GM21526 (cell line): ENCODE measurements around the gene ANGPTL4.
"Not testable (repeated sequence)": the region's sequence is repeated elsewhere in the genome, so short reads cannot be mapped to it uniquely, and the experiment has no call there.

ENCODE experiments used
- ATAC-seq: cut with Tn5 transposase; IDR thresholded peaks from one replicate; pipeline ENCODE4 v1.9.1; 2021; ENCODE audit warnings: moderate library complexity; ENCODE audit not compliant: unreplicated experiment, low FRiP score

Gene ANGPTL4

DNA sequence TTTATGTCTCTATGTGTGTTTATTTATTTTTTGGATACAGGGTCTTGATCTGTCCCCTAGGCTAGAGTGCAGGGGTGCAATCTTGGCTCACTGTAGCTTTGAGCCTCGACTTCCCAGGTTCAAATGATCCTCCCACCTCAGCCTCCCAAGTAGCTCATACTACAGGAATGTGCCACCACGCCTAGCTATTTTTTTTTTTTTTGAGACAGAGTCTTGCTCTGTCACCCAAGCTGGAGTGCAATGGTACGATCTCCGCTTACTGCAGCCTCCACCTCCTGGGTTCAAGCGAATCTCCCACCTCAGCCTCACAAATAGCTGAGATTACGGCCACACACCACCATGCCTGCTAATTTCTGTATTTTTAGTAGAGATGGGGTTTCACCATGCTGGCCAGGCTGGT is 5.0 kb upstream of the ANGPTL4 start:
- ATAC-seq = no peak

DNA sequence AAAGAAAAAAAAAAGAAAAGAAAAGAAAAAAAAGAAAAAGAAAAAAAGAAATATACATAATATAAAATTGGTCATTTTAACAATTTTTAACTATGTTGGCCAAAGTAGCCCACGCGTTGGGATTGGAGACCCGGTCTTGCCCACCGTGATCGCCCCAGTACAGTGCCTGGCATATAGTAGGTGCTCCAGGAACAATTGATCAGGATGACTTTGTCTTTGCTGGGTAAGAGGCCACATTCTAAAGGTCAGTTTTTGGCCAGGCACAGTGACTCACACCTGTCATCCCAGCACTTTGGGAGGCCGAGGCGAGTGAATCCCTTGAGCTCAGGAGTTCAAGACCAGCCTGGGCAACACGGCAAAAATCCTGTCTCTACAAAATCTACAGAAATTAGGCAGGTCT is 3.8 kb upstream of the ANGPTL4 start:
- ATAC-seq = no peak

DNA sequence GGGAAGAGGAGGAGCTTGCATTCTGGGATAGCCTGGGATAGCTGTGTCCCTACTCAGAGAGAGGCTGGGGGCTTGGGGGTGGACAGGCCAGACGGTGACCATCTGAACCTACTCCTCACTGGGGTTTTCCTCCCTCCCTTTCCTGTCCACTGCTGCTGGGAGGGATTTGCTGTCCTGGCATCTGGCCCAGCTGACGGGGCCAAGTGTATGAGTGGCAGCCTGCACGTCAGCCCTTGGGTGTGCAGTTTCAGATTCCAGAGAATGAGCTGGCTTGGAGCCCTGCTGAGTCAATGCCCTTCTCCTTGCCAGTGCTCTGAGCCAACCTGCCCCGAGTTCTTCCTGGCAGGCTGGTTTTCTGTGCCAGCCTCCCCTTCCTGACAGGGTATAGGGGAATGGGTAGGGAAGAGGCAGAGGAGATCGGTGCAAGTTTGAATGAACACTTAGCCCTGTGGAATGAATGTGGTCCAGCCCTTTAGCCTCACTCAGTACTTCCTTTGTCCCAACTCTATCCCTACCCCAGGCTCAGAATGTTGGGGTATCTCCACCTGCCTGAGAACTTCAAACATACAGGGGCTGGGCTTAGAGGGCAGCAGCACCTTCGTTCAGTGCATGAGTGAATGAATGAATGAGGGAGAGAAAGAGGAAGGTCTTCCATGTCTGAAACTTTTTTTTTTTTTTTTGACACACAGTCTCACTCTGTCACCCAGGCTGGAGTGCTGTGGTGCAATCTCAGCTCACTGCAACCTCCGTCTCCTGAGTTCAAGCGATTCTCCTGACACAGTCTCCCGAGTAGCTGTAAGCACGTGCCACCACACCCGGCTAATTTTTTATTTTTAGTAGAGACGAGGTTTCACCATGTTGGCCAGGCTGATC is 1.8 kb upstream of the ANGPTL4 start:
- no peak for ATAC-seq

GRCh38 chr19:8366121-8366581 is 2.2 kb downstream of the ANGPTL4 start:
- ATAC-seq = no peak

GRCh38 chr19:8366961-8367326 is 3.0 kb downstream of the ANGPTL4 start:
- no peak for ATAC-seq

DNA sequence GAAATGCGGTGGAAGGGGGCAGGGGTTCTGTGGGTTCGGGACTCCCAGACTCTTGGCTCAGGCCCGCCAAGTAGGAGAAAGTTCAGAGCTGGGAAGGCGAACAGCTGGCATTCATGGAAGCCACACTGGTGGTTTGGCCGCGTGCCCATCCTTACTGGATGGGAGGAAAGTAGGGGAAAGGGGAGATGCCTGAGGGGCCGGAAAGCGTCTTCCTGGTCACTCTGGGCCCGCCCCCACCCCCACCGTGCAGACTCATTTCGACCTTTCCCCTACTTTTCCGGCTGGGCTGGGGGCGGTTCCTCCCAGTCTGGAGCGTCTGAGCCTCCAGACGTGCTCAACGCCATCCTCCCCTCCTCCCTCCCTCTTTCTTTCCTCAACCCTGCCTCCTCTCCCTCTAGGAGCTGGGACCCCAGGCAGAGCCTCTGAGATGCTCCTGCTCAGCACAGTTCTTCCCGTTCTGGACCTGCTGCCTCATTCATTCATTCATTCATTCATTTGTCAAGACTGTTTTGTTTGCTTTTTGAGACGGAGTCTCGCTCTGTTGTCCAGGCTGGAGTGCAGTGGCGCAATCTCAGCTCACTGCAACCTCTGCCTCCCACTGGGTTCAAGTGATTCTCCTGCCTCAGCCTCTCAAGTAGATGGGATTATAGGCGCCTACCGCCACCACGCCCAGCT is 3.5 kb downstream of the ANGPTL4 start:
- ATAC-seq = no peak

DNA sequence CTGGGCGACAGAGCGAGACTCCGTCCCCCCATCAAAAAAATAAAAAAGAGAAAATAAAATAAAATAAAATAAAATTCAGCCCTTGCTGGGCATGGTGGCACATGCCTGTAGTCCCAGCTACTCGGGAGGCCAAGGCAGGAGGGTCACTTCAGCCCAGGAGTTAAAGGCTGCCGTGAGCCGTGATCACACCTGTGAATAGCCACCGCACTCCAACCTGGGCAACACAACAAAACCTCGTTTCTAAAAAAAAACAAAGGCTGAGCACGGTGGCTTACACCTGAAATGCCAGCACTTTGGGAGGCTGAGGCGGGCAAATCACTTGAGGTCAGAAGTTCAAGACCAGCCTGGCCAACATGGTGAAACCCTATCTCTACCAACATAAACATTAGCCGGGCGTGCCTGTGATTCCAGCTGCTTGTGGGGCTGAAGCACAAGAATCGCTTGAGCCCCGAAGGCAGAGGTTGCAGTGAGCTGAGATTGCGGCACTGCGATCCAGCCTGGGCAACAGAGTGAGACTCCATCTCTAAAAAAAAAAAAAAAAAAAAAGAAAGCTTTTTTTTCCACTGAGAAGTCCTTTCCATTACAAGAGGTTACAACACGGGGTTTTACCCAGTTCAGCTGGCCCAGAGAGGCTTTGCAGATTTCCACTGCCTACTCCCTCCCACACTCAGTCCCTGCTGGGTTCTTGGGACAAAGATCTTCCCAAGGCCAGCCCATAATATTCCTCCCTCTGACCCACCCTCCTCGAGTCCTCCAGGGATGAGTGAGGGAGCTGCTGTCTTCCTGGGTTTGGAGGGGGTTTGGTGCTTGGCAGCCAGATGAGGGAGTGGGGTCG is 6.4 kb downstream of the ANGPTL4 start:
- ATAC-seq = no peak

GRCh38 chr19:8371011-8371804 is 7.3 kb downstream of the ANGPTL4 start:
- no peak for ATAC-seq

DNA sequence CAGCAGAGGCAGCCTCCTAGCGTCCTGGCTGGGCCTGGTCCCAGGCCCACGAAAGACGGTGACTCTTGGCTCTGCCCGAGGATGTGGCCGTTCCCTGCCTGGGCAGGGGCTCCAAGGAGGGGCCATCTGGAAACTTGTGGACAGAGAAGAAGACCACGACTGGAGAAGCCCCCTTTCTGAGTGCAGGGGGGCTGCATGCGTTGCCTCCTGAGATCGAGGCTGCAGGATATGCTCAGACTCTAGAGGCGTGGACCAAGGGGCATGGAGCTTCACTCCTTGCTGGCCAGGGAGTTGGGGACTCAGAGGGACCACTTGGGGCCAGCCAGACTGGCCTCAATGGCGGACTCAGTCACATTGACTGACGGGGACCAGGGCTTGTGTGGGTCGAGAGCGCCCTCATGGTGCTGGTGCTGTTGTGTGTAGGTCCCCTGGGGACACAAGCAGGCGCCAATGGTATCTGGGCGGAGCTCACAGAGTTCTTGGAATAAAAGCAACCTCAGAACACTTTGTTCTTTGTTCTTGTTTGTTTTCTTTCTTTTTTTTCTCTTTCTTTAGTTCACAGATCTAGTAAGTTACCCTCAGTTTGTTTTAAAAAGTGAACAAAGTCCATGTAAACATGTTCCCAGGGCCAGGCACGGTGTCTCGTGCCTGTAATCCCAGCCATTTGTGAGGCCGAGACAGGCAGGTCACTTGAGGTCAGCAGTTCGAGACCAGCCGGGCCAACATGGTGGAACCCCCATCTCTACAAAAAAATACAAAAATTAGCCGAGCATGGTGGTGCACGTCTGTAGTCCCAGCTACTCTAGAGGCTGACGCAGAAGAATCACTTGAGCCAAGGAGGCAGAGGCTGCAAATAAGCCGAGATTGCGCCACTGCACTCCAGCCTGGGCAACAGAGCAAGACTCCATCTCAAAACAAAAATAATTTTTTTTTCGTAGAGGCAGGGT is 10.2 kb downstream of the ANGPTL4 start:
- no peak for ATAC-seq

- not testable (repeated sequence) for ATAC-seq
Measured at GRCh38 chr19:8375766-8376165, 11.8 kb downstream of the ANGPTL4 start.

DNA sequence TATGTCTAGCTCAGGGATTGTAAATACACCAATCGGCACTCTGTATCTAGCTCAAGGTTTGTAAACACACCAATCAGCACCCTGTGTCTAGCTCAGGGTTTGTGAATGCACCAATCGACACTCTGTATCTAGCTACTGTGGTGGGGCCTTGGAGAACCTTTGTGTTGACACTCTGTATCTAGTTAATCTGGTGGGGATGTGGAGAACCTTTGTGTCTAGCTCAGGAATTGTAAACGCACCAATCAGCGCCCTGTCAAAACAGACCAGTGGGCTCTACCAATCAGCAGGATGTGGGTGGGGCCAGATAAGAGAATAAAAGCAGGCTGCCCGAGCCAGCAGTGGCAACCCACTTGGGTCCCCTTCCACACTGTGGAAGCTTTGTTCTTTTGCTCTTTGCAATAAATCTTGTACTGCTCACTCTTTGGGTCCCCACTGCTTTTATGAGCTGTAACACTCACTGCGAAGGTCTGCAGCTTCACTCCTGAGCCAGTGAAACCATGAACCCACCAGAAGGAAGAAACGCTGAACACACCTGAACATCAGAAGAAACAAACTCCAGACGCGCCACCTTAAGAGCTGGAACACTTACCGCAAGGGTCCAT is 12.5 kb downstream of the ANGPTL4 start:
- not testable (repeated sequence) for ATAC-seq

- ATAC-seq = no peak
Measured at GRCh38 chr19:8377598-8377997, 13.6 kb downstream of the ANGPTL4 start.

DNA sequence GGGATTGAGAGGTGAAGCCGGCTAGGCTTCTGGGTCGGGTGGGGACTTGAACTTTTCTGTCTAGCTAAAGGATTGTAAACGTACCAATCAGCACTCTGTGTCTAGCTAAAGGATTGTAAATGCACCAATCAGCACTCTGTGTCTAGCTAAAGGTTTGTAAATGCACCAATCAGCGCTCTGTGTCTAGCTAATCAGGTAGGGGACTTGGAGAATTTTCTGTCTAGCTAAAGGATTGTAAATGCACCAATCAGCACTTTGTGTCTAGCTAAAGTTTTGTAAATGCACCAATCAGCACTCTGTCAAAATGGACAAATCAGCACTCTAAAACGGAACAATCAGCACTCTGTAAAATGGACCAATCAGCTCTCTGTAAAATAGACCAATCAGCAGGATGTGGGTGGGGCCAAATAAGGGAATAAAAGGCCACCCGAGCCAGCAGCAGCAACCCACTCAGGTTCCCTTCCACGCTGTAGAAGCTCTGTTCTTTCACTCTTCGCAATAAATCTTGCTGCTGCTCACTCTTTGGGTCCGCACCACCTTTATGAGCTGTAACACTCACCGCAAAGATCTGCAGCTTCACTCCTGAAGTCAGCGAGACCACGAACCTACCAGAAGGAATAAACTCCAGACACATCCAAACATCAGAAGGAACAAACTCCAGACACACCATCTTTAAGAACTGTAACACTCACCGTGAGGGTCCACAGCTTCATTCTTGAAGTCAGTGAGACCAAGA is 15.4 kb downstream of the ANGPTL4 start:
- not testable (repeated sequence) for ATAC-seq

DNA sequence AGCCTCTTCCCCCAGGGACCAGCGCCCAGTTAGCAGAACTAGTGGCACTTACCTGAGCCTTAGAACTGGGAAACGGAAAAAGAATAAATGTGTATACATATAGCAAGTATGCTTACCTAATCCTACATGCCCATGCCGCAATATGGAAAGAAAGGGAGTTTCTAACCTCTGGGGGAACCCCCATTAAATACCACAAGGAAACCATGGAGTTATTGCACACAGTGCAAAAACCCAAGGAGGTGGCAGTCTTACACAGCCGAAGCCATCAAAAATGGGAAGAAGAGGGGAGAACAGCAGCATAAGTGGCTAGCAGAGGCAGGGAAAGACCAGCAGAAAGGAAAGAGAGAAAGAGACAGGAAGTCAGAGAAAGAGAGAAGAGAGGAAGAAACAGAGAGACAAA is 20.6 kb downstream of the ANGPTL4 start:
- ATAC-seq = not testable (repeated sequence)

GRCh38 chr19:8385103-8385502 is 21.1 kb downstream of the ANGPTL4 start:
- ATAC-seq = not testable (repeated sequence)

DNA sequence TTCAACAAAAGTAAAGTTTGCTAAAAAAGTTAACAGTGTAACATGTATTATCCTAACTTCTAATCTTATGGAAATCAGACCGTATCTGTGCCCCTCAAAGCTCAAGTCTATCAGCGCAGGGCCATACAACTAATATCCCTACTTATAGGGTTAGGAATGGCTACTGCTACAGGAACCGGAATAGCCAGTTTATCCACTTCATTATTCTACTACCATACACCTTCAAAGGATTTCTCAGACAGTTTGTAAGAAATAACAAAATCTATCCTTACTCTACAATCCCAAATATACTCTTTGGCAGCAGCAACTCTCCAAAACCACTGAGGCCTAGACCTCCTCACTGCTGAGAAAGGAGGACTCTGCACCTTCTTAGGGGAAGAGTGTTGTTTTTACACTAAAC is 21.6 kb downstream of the ANGPTL4 start:
- not testable (repeated sequence) for ATAC-seq

- not testable (repeated sequence) for ATAC-seq
Measured at GRCh38 chr19:8386419-8386818, 22.5 kb downstream of the ANGPTL4 start.

GRCh38 chr19:8386990-8387389 is 23.0 kb downstream of the ANGPTL4 start:
- no peak for ATAC-seq
